Hindlimb muscle (tissue), 1 donor: ENCODE results near the gene SIRT4. TPM values are rescaled to one million over a fixed set of nuclear protein-coding genes. Genes with fewer than 3 reads are reported as not detected.
"Not testable (repeated sequence)": the region's sequence is repeated elsewhere in the genome, so short reads cannot be mapped to it uniquely, and the experiment has no call there.

ENCODE experiments used
- DNase-seq: peaks from one replicate; pipeline ENCODE4 v3.0.0-alpha.2; 2013
- polyA plus RNA-seq: library from polyadenylated mRNA; unstranded; fragments of 120-200 nt; gene quantifications from one replicate; pipeline ENCODE4 v1.2.1, GENCODE V29; 2013; ENCODE audit not compliant: insufficient read length

Gene SIRT4, protein sequence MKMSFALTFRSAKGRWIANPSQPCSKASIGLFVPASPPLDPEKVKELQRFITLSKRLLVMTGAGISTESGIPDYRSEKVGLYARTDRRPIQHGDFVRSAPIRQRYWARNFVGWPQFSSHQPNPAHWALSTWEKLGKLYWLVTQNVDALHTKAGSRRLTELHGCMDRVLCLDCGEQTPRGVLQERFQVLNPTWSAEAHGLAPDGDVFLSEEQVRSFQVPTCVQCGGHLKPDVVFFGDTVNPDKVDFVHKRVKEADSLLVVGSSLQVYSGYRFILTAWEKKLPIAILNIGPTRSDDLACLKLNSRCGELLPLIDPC
- 5.6 TPM for polyA plus RNA-seq

DNA sequence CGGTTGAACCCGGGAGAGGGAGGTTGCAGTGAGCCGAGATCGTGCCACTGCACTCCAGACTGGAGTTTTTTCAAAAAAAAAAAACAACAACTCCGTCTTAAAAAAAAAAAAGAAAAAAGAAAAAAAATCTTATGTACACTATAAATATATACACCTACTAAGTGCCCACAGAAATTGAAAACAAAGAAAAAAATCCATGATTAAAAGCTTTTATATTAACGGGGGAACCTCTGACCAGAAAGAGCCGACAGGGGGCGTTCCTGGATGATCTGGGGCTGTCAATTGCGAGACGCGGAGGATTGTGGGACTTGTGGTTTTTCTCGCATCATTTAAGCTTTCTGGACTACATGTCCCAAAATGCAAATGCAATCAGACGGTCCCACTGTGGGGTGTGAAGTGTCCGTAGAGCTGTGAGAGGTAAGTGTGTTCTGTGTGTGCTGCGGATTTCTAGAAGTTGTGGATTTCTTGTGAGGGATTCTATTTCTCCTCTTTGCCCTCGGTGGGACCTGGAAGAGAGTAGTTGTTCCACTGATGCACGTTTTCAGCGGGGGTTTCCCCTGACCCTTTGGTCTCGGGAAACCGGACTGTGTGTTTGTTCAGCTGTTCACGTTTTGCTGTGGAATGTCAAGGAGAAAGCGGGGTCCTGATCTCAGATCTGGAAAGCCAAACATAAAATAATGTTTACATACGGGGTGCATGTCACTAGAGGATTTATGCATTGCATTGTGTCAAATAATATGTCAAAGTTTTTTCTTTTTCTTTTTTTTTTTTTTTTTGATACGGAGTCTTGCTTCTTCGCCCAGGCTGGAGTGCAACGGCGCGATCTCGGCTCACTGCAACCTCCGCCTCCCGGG lies at the start of gene SIRT4:
Gene SIRT4 (plus strand): TSS at position 360 of the 854 bp plus-strand sequence. CDS start 1,241 bp downstream, outside the sequence.
- peak; percentile 92 for DNase-seq

DNA sequence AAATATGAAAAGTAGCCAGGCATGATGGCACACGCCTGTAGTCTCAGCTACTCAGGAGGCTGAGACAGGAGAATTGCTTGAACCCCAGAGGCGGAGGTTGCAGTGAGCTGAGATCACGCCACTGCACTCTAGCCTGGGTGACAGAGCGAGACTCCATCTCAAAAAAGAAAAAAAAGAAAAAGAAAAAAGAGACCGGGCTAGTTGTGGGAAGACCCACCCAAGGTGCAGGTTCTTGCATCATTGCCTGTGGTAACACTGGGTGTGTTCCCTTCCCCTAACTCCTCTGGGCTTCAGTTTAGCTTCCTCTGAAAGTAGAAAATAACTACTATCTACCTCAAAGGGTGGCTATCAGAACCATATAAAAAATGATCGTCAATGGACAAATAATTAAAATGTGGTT lies 48.8 kb upstream of the SIRT4 start:
- not testable (repeated sequence) for DNase-seq

DNA sequence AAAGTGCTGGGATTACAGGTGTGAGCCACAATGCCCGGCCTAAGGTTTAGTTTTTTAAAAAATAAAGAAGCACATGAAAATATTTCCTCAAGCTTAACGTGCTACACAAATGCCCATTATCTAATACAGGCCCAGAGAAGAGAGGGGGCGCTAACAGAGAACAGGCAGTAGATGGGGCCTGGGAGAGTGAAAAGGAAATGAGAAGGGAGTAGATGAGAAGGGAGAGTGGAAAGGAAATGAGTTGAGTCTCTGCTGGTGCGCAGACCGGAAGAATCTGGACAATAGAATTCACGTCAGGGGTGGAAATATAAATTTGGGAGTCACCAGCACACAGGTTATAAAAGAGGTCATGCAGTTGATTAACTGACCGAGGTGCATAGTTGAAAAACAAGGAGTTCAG lies 47.3 kb upstream of the SIRT4 start:
- no peak for DNase-seq

DNA sequence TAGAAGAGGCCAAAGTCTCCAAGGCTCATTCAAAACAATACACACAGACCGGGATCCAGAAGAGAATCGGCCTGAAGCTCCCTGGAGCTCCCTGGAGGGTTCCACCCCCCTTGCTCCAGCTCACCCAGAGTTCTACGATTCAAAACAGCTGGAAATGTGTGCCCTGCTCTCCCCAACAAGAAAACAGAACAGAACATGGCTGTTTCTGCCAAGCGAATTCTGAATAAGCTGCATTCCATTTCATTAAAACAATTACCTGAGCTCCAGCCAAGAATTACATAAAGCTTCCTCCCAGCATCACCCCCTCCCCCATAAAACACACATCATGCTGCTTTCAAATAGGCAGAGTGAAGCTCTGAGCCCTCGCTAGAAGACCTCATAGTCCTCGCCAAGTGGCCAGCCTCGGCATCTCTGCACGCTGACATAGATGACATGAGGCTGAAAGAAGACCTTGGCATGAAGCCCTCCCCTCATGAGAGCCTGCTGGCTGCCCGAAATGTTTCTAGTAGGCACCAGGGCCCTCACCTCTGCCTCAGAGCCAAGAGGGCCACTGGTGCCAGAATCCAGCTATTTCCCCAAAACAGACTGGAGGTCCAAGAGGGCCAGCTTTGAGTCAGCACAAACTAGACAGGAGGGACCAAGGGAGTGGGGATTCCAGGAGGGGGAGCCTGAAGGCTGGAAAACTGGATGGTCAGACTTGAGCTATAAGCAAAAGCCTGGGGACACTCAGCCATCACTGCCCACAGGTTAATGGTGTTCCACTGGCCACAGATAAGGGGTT lies 44.9 kb upstream of the SIRT4 start:
- peak; percentile 82 for DNase-seq

GRCh38 chr12:120258323-120258896 lies 43.7 kb upstream of the SIRT4 start:
- DNase-seq: no peak

- DNase-seq: no peak
Measured at GRCh38 chr12:120259418-120260202, 42.5 kb upstream of the SIRT4 start.

- DNase-seq: no peak
Measured at GRCh38 chr12:120260607-120261006, 41.5 kb upstream of the SIRT4 start.

DNA sequence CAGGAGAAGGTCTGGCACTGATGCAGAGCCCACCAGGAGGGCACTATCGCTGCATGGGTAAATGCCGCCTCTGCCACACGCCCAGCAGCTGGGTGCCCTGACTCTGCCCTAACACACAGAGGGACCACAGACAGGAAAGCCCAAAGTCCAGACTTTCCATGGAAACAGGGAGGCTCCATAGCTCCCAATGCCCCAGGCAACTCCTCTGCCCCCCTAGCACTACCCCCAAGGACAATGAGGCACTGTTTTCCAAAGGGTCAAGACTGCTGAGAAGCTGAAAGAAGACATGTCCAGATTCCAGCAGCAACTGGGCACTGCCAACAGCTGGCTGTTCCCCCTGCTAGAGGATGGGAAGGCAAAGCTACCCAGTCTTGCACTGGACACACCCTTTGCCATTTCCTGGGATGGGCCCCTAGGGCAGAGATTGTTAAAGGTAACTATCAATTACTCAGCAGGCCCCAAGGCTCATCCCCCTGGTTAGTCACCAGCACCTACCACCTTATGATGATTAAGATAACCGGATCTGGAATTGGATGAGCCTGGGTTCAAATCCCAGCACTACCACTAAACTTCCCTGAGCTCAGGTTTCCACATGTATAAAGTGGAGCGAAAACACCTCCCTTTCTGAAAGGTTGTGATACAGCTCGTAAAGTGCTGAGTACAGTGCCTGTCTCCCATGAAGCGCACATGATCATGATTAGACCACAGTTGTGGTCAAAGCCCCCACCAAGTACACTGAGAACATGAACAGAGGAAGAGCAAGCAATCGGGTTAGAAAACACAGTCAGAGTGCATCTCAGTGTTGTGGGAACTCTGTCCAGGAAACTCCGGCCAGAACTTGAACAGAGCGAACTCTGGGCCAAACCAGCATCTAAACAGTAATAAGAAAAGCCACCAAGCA lies 39.9 kb upstream of the SIRT4 start:
- DNase-seq: peak; percentile 42

DNA sequence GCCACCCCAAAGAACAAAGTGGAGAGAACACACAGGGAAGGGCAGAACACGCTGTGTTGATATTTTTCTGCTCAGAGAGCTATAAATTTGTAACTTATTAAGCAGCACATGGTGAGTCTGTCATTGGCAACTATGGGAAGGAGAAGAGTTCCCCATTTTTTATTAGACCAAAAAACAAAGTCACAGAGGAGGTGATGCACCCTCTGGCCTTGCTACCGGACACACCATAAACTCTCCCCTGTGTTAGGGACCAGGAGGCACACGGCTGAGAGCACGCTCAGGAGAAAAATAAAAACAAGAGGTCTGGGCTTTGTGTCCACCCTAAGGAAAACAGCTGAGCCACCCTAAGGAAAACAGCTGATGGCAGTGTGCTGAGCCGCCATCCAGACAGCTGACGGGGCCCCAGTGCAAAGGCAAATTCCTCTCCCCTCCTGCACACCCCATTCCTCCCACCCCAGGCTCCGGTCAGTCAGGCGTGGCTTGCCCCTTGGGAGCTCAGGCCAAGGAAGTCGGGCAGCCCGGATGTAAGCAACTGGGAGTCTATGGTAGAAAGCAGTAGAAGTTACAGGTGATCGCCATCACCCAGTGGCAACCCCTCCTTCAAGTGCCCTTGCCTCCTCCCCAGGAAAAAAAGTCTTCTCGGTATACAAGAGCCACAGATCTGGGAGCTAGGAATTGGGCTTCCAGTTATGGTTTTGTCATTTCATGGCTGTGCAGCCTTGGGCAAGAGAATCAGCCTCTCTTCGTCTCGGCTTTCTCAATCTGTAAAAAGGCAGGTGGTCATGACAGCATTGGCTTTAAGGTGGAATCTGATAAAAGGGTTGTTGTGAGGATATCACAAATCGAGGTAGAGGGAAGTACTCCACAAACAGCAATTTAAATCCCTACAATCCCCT lies 39.0 kb upstream of the SIRT4 start:
- no peak for DNase-seq

DNA sequence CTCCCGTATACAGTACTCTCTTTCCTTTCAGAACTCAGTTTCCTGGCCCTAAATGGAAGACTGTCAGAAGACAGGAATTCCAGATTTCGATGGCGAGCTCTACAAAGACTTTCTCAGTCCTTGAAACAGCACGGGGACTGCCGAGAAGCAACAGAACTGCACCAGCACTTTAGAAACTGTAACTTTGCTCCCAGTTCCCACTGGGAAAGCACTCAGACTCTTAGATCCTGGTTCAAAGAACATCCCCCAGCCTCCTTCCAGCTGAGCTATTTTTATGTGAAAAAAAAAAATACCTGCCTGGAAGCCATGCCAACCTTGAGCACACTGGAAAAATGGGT lies 38.4 kb upstream of the SIRT4 start:
- DNase-seq: no peak

- no peak for DNase-seq
Measured at GRCh38 chr12:120264086-120264903, 37.8 kb upstream of the SIRT4 start.

DNA sequence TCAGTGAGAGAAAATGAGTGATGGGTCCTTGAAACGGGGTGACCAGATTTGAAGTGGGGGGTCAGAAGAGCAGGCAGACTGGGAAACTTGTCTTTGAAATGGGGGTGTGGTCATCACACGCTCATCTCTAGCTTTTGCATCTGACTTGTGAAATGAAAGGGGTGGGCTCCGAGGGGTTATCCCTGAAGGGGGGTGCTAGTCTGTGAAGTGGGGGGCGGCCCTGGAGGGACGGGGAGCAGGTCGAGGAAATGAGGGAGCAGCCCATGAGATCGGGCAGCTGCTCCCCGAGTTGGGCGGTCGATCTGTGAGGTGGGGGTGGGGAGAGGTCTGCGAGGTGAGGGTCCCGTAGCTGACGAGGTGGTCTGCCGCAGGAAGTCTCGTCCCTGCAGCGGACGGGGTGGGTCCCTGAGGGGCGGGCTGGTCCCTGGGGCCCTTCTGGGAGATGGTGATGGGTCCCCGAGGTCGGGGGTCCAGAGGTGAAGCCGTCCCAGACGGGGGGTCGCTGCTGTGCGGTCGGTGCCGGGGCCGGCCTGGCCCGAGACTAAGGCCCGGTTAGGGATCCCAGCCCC lies 37.1 kb upstream of the SIRT4 start:
- no peak for DNase-seq

DNA sequence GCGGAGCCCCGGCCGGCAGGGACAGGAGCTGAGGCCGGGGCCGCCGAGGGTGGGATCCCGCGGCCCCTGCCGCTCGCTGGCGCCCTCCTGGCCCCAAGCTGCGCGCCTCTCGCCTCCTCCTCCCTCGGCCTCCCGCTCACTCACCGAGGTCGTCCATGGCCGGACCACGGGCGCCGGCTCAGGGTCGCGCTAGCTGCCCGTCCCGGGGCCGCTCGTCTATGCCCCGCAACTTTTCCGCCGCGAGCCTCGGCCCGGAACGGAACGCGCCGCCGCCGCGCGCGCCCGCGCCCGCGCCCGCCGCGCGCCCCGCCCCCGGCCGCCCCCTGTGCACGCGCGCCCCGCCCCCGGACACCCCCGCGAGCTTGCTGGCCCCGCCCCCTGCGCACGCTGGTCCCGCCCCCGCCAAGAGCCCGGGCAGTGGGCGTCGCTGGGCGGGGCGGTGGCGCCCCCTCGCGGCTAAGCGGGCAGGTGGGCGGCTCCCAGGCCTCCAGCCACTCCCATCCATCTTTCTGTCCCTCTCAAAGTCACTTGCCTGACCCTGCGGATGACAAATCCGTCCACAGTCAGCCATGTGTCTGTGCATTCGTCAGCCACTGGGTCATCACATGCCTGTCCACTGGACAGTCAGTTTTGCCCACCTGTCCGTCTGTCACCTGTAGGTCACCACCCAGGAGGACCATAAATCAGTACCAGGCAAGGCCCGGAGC lies 36.5 kb upstream of the SIRT4 start, which contains the start of gene PXN:
Gene PXN (minus strand): TSS at position 258 of the 707 bp plus-strand sequence. CDS start 101 bp downstream, at position 157.
- DNase-seq: peak; percentile 89

DNA sequence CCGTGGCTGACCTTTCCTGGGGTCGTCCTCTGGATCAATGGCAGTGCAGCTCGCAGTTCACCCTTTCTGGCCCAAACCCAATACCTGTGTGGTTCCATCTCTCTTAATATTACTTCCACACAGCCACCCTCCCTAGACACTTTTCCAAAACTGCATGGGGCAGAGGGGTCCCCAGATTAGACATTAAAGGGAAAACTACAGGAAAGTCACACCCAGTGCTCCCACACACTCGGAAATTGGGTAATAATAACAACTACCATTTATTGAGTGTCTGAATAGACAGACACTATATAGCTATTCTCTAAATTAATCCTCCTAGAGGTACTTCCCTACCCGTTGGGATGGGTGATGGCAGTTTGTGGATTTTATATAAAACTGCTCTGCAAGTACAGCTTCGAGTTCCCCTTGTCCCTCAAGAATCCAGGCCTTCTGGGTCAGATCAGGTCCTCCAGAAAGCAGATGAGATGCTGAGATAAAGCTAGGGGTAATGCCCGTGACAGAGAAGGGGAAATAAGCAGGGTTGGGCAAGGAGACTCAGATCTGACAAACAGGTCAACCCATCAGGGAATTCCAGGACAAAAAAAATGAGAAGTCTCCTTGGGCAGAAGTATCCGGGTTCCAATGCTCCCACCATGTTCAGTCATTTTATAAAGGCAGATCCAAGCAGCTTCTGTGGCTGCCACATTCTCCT lies 35.8 kb upstream of the SIRT4 start:
- no peak for DNase-seq

DNA sequence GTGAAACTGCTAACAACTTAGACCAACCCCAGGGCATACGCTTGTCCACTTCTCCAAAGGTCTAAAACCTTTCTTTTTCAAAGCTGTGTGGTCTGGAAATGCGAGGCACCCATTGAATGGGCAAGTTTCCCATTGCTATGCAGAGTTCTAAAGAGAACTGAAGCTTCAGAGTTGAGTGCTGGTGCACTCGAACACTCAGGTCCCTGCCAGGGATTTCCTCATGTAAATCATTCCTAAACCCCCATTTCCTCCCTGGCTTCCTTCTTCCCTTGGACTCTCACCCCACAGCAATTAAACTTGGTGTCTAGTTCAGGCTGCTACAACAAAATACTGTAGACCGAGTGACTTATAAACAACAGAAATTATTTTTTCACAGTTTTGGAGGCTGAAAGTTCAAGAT lies 34.4 kb upstream of the SIRT4 start:
- no peak for DNase-seq

DNA sequence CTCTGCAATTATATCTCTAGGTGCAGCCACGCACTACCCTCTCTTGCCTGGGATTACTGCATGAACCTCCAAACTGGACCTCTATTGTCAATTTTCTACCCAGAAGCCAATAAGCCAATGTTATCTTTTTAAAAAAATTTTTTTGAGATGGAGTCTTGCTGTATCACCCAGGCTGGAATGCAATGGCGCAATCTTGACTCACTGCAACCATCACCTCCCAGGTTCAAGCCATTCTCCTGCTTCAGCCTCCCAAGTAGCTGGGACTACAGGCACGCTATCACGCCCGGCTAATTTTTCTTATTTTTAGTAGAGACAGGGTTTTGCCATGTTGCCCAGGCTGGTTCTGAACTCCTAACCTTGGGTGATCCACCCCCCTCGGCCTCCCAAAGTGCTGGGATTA lies 25.4 kb upstream of the SIRT4 start:
- DNase-seq: no peak
